T-helper 9 cell (primary cell): ENCODE measurements around the gene SSBP3.
"Not testable (repeated sequence)": the region's sequence is repeated elsewhere in the genome, so short reads cannot be mapped to it uniquely, and the experiment has no call there.

Experiments
- DNase-seq: peaks from one replicate; pipeline ENCODE4 v3.0.0-alpha.2; 2020

The SSBP3 gene

GRCh38 chr1:54237586-54237985 lies 168.6 kb downstream of the SSBP3 start:
- no peak for DNase-seq

- no peak for DNase-seq
Observed at GRCh38 chr1:54234284-54234683, 171.9 kb downstream of the SSBP3 start.

- not testable (repeated sequence) for DNase-seq
Observed at GRCh38 chr1:54233196-54233595, 173.0 kb downstream of the SSBP3 start.

- no peak for DNase-seq
Observed at GRCh38 chr1:54230507-54231339, 175.5 kb downstream of the SSBP3 start.

GRCh38 chr1:54229281-54229891 lies 176.8 kb downstream of the SSBP3 start:
- DNase-seq: no peak

- no peak for DNase-seq
Observed at GRCh38 chr1:54228638-54229079, 177.5 kb downstream of the SSBP3 start.

- no peak for DNase-seq
Observed at GRCh38 chr1:54227891-54228310, 178.3 kb downstream of the SSBP3 start.

- DNase-seq: no peak
Observed at GRCh38 chr1:54227091-54227602, 179.0 kb downstream of the SSBP3 start.

- DNase-seq: no peak
Observed at GRCh38 chr1:54225986-54226559, 180.1 kb downstream of the SSBP3 start.

- no peak for DNase-seq
Observed at GRCh38 chr1:54225378-54225777, 180.8 kb downstream of the SSBP3 start.

- DNase-seq: no peak
Observed at GRCh38 chr1:54224233-54224632, 182.0 kb downstream of the SSBP3 start.

GRCh38 chr1:54223441-54224202 lies 182.6 kb downstream of the SSBP3 start:
- DNase-seq: no peak

GRCh38 chr1:54222711-54223110 lies 183.5 kb downstream of the SSBP3 start:
- DNase-seq: no peak

GRCh38 chr1:54221867-54222484 lies 184.2 kb downstream of the SSBP3 start:
- DNase-seq: no peak

- no peak for DNase-seq
Observed at GRCh38 chr1:54221113-54221834, 184.9 kb downstream of the SSBP3 start.

GRCh38 chr1:54220004-54220811 lies 186.0 kb downstream of the SSBP3 start:
- DNase-seq: no peak

GRCh38 chr1:54219688-54220003 lies 186.5 kb downstream of the SSBP3 start:
- DNase-seq: no peak

- no peak for DNase-seq
Observed at GRCh38 chr1:54218883-54219687, 187.1 kb downstream of the SSBP3 start.

- DNase-seq: no peak
Observed at GRCh38 chr1:54215523-54215922, 190.7 kb downstream of the SSBP3 start.

GRCh38 chr1:54212872-54213271 lies 193.3 kb downstream of the SSBP3 start:
- no peak for DNase-seq
